HG02981 (cell line): Measurements from ENCODE around the gene NCKAP5L.
A peak's percentile ranks its signal among the peaks of the same experiment; 100 is the strongest.

Source experiments
- ATAC-seq: cut with Tn5 transposase; IDR thresholded peaks from one replicate; pipeline ENCODE4 v1.9.1; 2021; ENCODE audit warnings: mild to moderate bottlenecking, moderate library complexity; ENCODE audit not compliant: unreplicated experiment

NCKAP5L gene

GRCh38 chr12:49744363-49744885 is 83.8 kb downstream of the NCKAP5L start:
- no peak for ATAC-seq

DNA sequence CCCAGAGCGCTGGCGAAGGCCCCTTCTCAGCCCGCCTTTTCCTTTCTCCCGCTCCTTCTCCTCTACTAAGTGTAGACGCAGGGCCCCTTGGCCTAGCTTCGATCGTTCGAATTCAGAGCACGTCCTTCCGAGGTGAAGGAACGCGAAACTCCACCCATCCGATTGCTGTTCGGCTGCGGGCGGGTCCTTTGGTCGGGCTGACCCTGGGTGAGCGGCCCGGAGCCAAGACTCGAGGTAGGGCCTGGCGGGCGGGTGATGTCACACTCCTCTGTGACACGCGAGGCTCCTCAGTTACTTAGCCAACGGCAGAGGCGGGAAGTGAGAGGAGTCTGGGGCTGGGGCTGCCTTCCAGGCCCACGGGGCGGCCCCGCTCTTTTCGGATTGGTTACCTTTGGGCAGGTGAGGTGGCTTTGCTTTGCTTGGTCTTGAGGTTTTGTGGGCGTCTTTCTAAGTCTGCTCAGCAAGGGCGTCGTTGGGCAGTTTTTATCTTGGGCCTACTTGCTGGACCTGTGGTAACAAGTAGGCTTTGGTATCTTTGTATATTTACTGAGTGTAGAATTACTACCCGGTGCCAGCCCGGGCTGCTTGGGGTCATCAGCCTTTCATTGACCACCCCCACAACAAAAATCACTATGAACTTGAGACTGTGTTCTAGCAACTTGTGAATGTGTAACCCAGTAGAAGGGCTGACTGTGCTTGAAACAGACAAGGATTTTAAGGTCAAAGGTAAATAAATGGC is 86.2 kb downstream of the NCKAP5L start:
- peak; percentile 62 for ATAC-seq
